Daoy (cell line): ENCODE measurements around the gene EFNA2. TPM values are rescaled to one million over a fixed set of nuclear protein-coding genes. Genes with fewer than 3 reads are reported as not detected.

Experiments used
- DNase-seq: peaks from one replicate; pipeline ENCODE4 v3.0.0-alpha.2; 2015; ENCODE audit warnings: low read depth
- total RNA-seq: library from RNA; depleted of rRNA; stranded (reverse); fragments of >200 nt; shearing (Covaris generic); gene quantifications from 2 replicates; pipeline ENCODE4 v1.2.3, GENCODE V29; 2014

EFNA2 gene
- total RNA-seq, 1 experiment from 2014 or later: 0.17 TPM

GRCh38 chr19:1272423-1273262 is 13.0 kb upstream of the EFNA2 start:
- no peak for DNase-seq

GRCh38 chr19:1273263-1274041 is 12.2 kb upstream of the EFNA2 start:
- DNase-seq: no peak

- DNase-seq: no peak
These were observed 11.4 kb upstream of the EFNA2 start for GRCh38 chr19:1274081-1274851.

- no peak for DNase-seq
These were observed 10.8 kb upstream of the EFNA2 start for GRCh38 chr19:1274852-1275259.

GRCh38 chr19:1275260-1275975 is 10.3 kb upstream of the EFNA2 start, which contains the start of gene FAM174C:
TSS of gene FAM174C (plus strand) at chr19:1275530. CDS start at chr19:1275550, 20 bp downstream.
- peak; percentile 99 for DNase-seq

- DNase-seq: no peak
These were observed 9.6 kb upstream of the EFNA2 start for GRCh38 chr19:1275976-1276627.

GRCh38 chr19:1276628-1277022 is 9.0 kb upstream of the EFNA2 start:
- DNase-seq: peak; percentile 45

- DNase-seq: no peak
These were observed 8.6 kb upstream of the EFNA2 start for GRCh38 chr19:1277061-1277460.

GRCh38 chr19:1278074-1278473 is 7.6 kb upstream of the EFNA2 start:
- no peak for DNase-seq

GRCh38 chr19:1278713-1279660 is 6.7 kb upstream of the EFNA2 start:
- no peak for DNase-seq

GRCh38 chr19:1279782-1280341 is 5.8 kb upstream of the EFNA2 start:
- DNase-seq: peak; percentile 87

GRCh38 chr19:1280636-1281568 is 4.8 kb upstream of the EFNA2 start:
- no peak for DNase-seq

- no peak for DNase-seq
These were observed 3.9 kb upstream of the EFNA2 start for GRCh38 chr19:1281569-1282287.

GRCh38 chr19:1282588-1283206 is 3.0 kb upstream of the EFNA2 start:
- DNase-seq: no peak

- DNase-seq: no peak
These were observed 2.3 kb upstream of the EFNA2 start for GRCh38 chr19:1283207-1283916.

- DNase-seq: no peak
These were observed 1.8 kb upstream of the EFNA2 start for GRCh38 chr19:1283917-1284292.
